ENCODE results near the gene ADAMTSL3. TPM values are rescaled to one million over a fixed set of nuclear protein-coding genes. Genes with fewer than 3 reads are reported as not detected.

The ADAMTSL3 gene
- total and polyA plus RNA-seq, 2 donors (not counting 1 experiment from before 2014, with no cell fraction given): 0.01 TPM; not detected in 1

DNA sequence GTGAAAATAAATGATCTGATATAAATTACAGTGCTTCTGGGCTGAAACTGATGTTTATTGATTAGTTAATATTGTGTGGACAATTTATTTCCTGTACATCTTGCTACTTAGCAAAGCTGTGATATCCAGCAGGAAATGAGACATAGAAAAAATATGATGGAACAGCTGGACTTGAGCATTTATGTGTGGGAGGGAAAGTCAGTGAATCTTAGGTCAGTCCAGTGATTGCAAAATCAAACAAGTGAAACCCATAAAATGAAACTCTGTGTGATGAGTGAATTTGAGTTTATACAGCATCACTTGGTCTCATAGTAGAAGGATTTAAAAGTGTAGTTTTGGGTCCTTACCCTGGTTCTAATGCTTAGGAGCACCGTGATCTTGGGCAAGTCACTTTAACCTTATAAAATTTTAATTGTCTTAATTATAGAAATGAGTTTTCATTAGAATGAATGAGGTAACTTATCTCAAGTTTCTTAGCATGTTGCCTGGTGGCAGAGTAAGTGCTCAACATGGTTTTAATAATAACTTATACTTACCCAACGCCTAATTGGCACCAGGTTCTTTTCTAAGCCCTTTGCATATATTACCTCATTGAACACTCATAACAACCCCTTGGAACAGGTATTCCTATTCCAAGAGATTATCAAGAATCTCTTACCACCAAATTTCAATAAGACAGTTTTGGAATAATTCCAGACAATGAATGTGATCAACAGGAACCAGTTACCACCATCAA lies 194.6 kb downstream of the ADAMTSL3 start:
- H3K4me3 Mint-ChIP-seq: no peak overlapping the region
- ChIA-PET POLR2A (no interaction called here), CTCF (no interaction called here)
- Histone ChIP-seq H3K36me3 (replicated peaks in 1 of 2; ENCODE audit: control extremely low read depth in 1 of 2, control insufficient read depth in 1 of 2, extremely low read depth in 1 of 2, insufficient read depth in 2 of 2, low read length in 1 of 2) (no peaks in the 10 kb centered on the region), H3K27ac (ENCODE audit: low read length in 2 of 2) (no peak overlapping the region), H3K9me3 (ENCODE audit: control extremely low read depth in 1 of 3, control insufficient read depth in 2 of 3, insufficient read depth in 1 of 3, low read length in 2 of 3) (no peaks in the 10 kb centered on the region), H3K4me3 (ENCODE audit: control extremely low read depth in 1 of 5, extremely low read depth in 1 of 5, insufficient read depth in 1 of 5, low read depth in 2 of 5, low read length in 4 of 5) (no peak overlapping the region), H3K9ac (ENCODE audit: low read length) (no peak overlapping the region), H3K27me3 (replicated peaks in 1 of 4; ENCODE audit: control extremely low read depth in 1 of 4, control insufficient read depth in 3 of 4, insufficient read depth in 4 of 4, low read length in 3 of 4) (no peaks in the 10 kb centered on the region), H4K20me1 (ENCODE audit: control insufficient read depth, insufficient read depth, low read length, poor library complexity, severe bottlenecking) (no peaks in the 10 kb centered on the region), H3K4me1 (ENCODE audit: control insufficient read depth in 2 of 2, insufficient read depth in 2 of 2, low read length in 2 of 2) (no peaks in the 10 kb centered on the region), H3K4me2 (replicated peaks; ENCODE audit: low read depth, low read length, poor library complexity, severe bottlenecking) (no peak overlapping the region), H3K79me2 (ENCODE audit: control insufficient read depth, insufficient read depth, low read length) (no peaks in the 10 kb centered on the region), H2AFZ (ENCODE audit: insufficient read depth, low read depth, low read length, poor library complexity, severe bottlenecking) (no peak overlapping the region)
- ATAC-seq (ENCODE audit: low read depth) (no peak), DNase-seq (no peak)
- intact Hi-C loops (cut with micrococcal nuclease): no loop called here
- TF ChIP-seq, protein P1, sequence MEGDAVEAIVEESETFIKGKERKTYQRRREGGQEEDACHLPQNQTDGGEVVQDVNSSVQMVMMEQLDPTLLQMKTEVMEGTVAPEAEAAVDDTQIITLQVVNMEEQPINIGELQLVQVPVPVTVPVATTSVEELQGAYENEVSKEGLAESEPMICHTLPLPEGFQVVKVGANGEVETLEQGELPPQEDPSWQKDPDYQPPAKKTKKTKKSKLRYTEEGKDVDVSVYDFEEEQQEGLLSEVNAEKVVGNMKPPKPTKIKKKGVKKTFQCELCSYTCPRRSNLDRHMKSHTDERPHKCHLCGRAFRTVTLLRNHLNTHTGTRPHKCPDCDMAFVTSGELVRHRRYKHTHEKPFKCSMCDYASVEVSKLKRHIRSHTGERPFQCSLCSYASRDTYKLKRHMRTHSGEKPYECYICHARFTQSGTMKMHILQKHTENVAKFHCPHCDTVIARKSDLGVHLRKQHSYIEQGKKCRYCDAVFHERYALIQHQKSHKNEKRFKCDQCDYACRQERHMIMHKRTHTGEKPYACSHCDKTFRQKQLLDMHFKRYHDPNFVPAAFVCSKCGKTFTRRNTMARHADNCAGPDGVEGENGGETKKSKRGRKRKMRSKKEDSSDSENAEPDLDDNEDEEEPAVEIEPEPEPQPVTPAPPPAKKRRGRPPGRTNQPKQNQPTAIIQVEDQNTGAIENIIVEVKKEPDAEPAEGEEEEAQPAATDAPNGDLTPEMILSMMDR (IDR thresholded peaks at IDR 0.05): no peak
- no peak for TF ChIP-seq EZH2 (IDR thresholded peaks at IDR 0.05; ENCODE audit: borderline replicate concordance, insufficient read depth, low read depth, low read length, poor library complexity, severe bottlenecking)
- H3K9me3 Mint-ChIP-seq (ENCODE audit: insufficient read depth): no peaks in the 10 kb centered on the region
- no peak overlapping the region for H3K27ac Mint-ChIP-seq
- 100% methylated on average over 1 of the region's 2 CpGs for WGBS (ENCODE audit: insufficient coverage)
- H3K27me3 Mint-ChIP-seq: no peaks in the 10 kb centered on the region
- no peaks in the 10 kb centered on the region for H3K4me1 Mint-ChIP-seq

DNA sequence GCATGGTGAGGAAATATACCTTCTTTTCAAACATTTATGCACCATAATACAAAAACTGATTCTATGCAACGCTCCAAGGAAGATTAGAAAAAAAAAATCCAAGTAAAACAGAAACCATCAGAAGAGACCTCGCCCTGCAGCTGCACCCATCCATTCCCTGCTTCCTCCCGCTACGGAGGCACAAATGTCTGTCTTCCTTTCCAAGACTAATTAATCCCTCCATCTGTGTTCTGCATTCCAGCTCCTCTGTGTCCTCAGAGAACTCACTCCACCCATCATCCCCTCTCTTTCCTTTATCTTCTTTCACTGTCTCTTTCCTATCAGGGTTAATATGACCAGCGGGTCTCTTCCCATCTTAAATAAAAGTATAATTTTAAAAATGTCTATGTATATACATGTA lies 196.1 kb downstream of the ADAMTSL3 start:
- Mint-ChIP-seq H3K4me3 (no peak overlapping the region), H3K27ac (no peak overlapping the region), H3K9me3 (ENCODE audit: insufficient read depth) (no peaks in the 10 kb centered on the region), H3K4me1 (no peaks in the 10 kb centered on the region), H3K27me3 (no peaks in the 10 kb centered on the region)
- H4K20me1 ChIP-seq (ENCODE audit: control insufficient read depth, insufficient read depth, low read length, poor library complexity, severe bottlenecking): no peaks in the 10 kb centered on the region
- H2AFZ ChIP-seq (ENCODE audit: insufficient read depth, low read depth, low read length, poor library complexity, severe bottlenecking): no peak overlapping the region
- H3K4me2 ChIP-seq (replicated peaks; ENCODE audit: low read depth, low read length, poor library complexity, severe bottlenecking): no peak overlapping the region
- 79% methylated on average over 4 of the region's 5 CpGs for WGBS (ENCODE audit: insufficient coverage)
- no peak overlapping the region for H3K9ac ChIP-seq (ENCODE audit: low read length)
- no peak for ATAC-seq (ENCODE audit: low read depth)
- ChIA-PET POLR2A (no interaction called here), CTCF (no interaction called here)
- no peaks in the 10 kb centered on the region for H3K27me3 ChIP-seq (replicated peaks in 1 of 4; ENCODE audit: control extremely low read depth in 1 of 4, control insufficient read depth in 3 of 4, insufficient read depth in 4 of 4, low read length in 3 of 4)
- TF ChIP-seq EZH2 (IDR thresholded peaks at IDR 0.05; ENCODE audit: borderline replicate concordance, insufficient read depth, low read depth, low read length, poor library complexity, severe bottlenecking): no peak
- TF ChIP-seq, protein P1 (IDR thresholded peaks at IDR 0.05): no peak
- intact Hi-C loops (cut with micrococcal nuclease): no loop called here
- no peaks in the 10 kb centered on the region for H3K79me2 ChIP-seq (ENCODE audit: control insufficient read depth, insufficient read depth, low read length)
- no peak for DNase-seq
- H3K4me3 ChIP-seq (ENCODE audit: control extremely low read depth in 1 of 5, extremely low read depth in 1 of 5, insufficient read depth in 1 of 5, low read depth in 2 of 5, low read length in 4 of 5): no peak overlapping the region
- no peaks in the 10 kb centered on the region for H3K36me3 ChIP-seq (replicated peaks in 1 of 2; ENCODE audit: control extremely low read depth in 1 of 2, control insufficient read depth in 1 of 2, extremely low read depth in 1 of 2, insufficient read depth in 2 of 2, low read length in 1 of 2)
- H3K9me3 ChIP-seq (ENCODE audit: control extremely low read depth in 1 of 3, control insufficient read depth in 2 of 3, insufficient read depth in 1 of 3, low read length in 2 of 3): no peaks in the 10 kb centered on the region
- no peak overlapping the region for H3K27ac ChIP-seq (ENCODE audit: low read length in 2 of 2)
- no peaks in the 10 kb centered on the region for H3K4me1 ChIP-seq (ENCODE audit: control insufficient read depth in 2 of 2, insufficient read depth in 2 of 2, low read length in 2 of 2)
